SIG-M5 treated with dmso at 0.1 percent for 504 hours (cell line): Measurements from ENCODE around the gene MOCS1.

Experiments used
- DNase-seq: peaks from one replicate; lab custom pipeline; 2025; ENCODE audit not compliant: unreplicated experiment; lab: John Stamatoyannopoulos, UW

The MOCS1 gene

GRCh38 chr6:39950125-39950720, 16.0 kb upstream of the MOCS1 start:
- DNase-seq: no peak

- DNase-seq: no peak
Measured at GRCh38 chr6:39948199-39948791, 14.0 kb upstream of the MOCS1 start.

GRCh38 chr6:39947611-39948068, 13.4 kb upstream of the MOCS1 start:
- DNase-seq: no peak

GRCh38 chr6:39945626-39946025, 11.4 kb upstream of the MOCS1 start:
- DNase-seq: no peak

GRCh38 chr6:39942903-39943580, 8.8 kb upstream of the MOCS1 start:
- no peak for DNase-seq

GRCh38 chr6:39941820-39942219, 7.6 kb upstream of the MOCS1 start:
- DNase-seq: no peak

DNA sequence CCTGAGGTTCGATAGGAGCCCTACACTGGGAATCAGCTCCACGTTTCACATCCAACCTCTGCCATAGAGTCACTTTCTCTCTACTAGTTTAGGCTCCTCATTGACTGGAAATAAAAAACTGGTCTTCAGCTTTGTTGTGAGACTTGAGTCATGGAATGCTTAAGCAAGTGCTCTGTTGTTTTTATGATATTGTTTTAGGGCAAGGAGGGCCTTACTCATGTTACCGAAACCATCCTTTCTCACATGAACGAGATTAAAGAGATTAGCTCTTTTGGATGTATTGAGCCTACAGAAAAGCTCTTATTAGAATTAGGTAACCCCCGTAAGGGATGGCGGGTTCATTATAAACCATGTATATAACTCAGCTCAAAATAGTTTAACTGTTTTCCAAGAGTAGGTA, 6.9 kb upstream of the MOCS1 start:
- DNase-seq: no peak

GRCh38 chr6:39938773-39939654, 4.8 kb upstream of the MOCS1 start:
- no peak for DNase-seq

- no peak for DNase-seq
Measured at GRCh38 chr6:39937686-39938333, 3.5 kb upstream of the MOCS1 start.

GRCh38 chr6:39936857-39937256, 2.6 kb upstream of the MOCS1 start:
- DNase-seq: no peak

DNA sequence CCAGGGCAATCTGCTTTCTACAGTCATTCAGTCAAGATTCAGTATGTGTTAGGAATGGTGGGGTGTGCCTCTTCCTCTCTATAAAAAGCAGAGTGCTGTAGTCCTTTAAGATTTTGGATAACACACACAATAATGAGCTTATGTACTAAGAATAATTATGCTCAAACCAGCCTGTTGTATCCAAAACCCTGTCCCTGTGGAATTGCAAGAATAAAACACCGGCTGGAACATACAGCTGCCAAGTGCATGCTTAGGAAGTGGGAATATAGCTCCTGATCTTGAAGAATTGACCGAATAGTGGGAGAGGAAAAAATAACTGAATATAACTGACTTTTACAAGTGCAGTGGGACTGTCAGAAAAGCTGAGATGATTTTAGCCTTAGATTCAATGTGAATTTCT, 979 bp upstream of the MOCS1 start:
- no peak for DNase-seq

DNA sequence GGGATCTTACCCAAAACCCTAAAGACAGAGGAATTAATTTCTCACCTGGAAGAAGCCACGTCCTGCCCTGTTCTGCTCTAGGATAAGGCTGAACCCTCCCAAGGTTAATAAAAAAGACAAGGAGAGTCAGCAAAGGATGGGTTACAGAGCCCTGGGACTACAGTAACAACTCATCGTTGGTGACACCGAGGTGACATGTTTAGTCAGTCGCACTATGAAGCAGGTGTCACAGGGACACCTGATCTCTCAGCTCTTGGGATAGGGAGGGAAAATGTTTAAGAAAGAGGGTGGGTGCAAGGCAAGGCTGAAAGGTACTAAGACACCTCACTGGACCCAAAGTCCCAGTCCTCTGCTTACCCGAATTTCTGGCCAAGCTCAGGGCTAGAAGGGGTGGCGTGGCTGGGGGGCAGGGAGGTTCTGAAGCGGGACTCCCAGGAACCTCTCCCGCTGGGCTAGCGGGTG, 562 bp downstream of the MOCS1 start:
- no peak for DNase-seq

GRCh38 chr6:39932386-39932910, 1.8 kb downstream of the MOCS1 start:
- no peak for DNase-seq

GRCh38 chr6:39931607-39932006, 2.7 kb downstream of the MOCS1 start:
- DNase-seq: no peak

- no peak for DNase-seq
Measured at GRCh38 chr6:39930540-39930939, 3.7 kb downstream of the MOCS1 start.

GRCh38 chr6:39929733-39930461, 4.4 kb downstream of the MOCS1 start:
- DNase-seq: no peak

DNA sequence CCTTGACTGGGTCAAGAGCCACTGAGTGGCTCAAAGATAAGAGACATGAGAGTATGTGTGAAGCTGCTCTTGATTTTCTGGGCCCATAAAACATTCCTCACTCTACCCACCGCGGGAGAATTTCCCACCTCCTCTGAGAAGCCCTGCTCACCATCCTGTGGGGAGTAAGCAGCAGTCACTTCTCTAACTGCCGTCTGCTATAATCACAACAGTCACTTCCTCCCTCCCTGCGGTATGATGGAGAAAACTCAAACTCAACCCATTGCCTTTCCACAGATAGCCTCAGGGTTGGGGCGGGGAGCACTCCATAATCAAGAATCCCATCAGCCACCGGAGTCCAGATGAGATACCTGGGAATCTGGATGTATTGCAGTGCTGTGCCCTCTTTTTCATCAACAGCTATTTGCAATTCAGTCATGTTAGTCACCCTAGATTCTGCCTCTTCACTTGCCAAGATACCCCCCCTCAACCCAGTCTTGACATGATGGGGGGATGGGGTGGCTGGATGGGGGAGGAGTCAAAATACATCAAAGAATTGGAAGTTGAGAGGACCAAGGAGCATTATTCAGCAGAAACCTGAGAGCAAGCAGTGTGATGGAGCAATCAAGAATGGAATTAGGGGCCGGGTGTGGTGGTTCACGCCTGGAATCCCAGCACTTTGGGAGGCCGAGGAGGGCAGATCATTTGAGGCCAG, 5.1 kb downstream of the MOCS1 start:
- no peak for DNase-seq

DNA sequence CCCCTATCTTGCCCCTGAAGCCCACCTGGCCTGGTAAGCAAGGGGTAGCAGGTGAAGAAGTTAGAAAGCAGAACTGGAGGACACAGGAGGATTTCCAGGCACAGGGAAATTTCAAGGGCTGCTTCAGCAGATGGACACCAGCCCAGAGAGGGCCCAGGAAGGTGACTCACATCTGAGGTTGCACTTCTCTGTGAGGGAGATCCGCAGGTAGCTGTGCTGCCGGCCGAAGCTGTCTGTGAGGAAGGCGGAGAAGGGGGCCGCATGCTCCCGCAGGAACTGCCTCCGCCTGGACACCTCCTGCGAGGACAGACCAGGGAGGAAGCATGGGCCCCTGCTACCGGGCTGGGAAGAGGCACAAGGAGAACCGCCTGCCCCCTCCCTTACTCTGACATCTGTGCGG, 7.1 kb downstream of the MOCS1 start:
- DNase-seq: no peak

DNA sequence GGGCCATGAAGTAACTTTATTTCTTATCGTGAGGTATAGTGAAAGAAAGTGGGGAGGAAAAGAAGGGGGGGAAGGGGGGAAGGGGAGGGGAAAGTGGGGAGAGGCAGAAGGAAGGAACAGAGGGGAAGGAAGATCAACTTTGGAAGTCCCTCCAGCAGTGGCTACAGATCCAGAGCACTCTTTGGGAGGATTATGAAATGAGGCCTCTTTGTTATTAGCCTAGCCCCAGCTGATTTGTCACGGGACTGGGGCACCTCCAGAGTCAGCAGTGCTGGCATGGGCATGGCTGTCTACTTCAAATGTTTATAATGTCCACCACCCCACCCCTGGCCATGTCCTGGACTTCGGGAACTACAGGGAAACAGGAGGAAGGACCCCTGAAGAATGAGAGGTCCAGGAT, 7.6 kb downstream of the MOCS1 start:
- no peak for DNase-seq

GRCh38 chr6:39925931-39926290, 8.4 kb downstream of the MOCS1 start:
- DNase-seq: no peak
